ENCODE results near the gene IRF2BP2.

The IRF2BP2 gene

GRCh38 chr1:234555390-234556024 lies 54.5 kb downstream of the IRF2BP2 start:
- peak; percentile 7 for DNase-seq
- no peaks in the 10 kb centered on the region for H3K9me3 ChIP-seq (ENCODE audit: severe bottlenecking)
- no peak for TF ChIP-seq CTCF (IDR thresholded peaks at IDR 0.05; ENCODE audit: low read depth, low read length)
- no peak overlapping the region for H3K4me3 ChIP-seq (ENCODE audit: low read depth, low read length)
- no peaks in the 10 kb centered on the region for H3K27me3 ChIP-seq (ENCODE audit: insufficient read depth, low read depth, severe bottlenecking)
- no peaks in the 10 kb centered on the region for H3K36me3 ChIP-seq
- no peak overlapping the region for H3K27ac ChIP-seq

- no peak for TF ChIP-seq CTCF (IDR thresholded peaks at IDR 0.05; ENCODE audit: low read depth, low read length)
- no peaks in the 10 kb centered on the region for H3K27me3 ChIP-seq (ENCODE audit: insufficient read depth, low read depth, severe bottlenecking)
- H3K4me3 ChIP-seq (ENCODE audit: low read depth, low read length) = no peak overlapping the region
- DNase-seq = no peak
- H3K9me3 ChIP-seq (ENCODE audit: severe bottlenecking) = no peaks in the 10 kb centered on the region
- H3K36me3 ChIP-seq = no peaks in the 10 kb centered on the region
- no peak overlapping the region for H3K27ac ChIP-seq
These were observed 55.2 kb downstream of the IRF2BP2 start for GRCh38 chr1:234554698-234555311.

Data from WERI-Rb-1 (cell line).